Measurements from ENCODE around the gene SH3YL1. TPM values are rescaled to one million over a fixed set of nuclear protein-coding genes. Genes with fewer than 3 reads are reported as not detected.

The SH3YL1 gene
- total RNA-seq, 1 experiment from 2014 or later: 26.5 TPM

GRCh38 chr2:236993-237539, 26.8 kb downstream of the SH3YL1 start:
- Histone ChIP-seq H3K9ac (ENCODE audit: extremely low read depth, insufficient read length, low read length) (no peak overlapping the region), H2BK15ac (ENCODE audit: low read depth, low read length) (no peak overlapping the region), H2BK120ac (ENCODE audit: low read depth, low read length, poor library complexity, severe bottlenecking) (no peak overlapping the region), H3K23me2 (ENCODE audit: insufficient read length, low read depth, low read length, poor library complexity, severe bottlenecking) (no peaks in the 10 kb centered on the region), H3K9me3 (ENCODE audit: control insufficient read depth, low read depth, low read length) (no peaks in the 10 kb centered on the region), H3K23ac (ENCODE audit: insufficient read length, low read depth, low read length) (no peak overlapping the region), H2AFZ (ENCODE audit: low read length) (no peak overlapping the region), H3K56ac (ENCODE audit: insufficient read length, low read depth, low read length) (no peak overlapping the region), H3K4ac (ENCODE audit: low read depth, low read length) (no peak overlapping the region), H3K27me3 (ENCODE audit: insufficient read depth, low read length) (no peaks in the 10 kb centered on the region), H3K27ac (ENCODE audit: insufficient read length, low read depth, low read length) (no peak overlapping the region), H4K8ac (replicated peaks; ENCODE audit: insufficient read length, low read depth, low read length) (no peak overlapping the region), H2AK5ac (ENCODE audit: insufficient read length, low read length) (no peak overlapping the region), H3K4me1 (ENCODE audit: insufficient read depth, low read length) (no peaks in the 10 kb centered on the region), H3K4me2 (ENCODE audit: insufficient read depth, insufficient read length, low read length) (no peak overlapping the region), H3K18ac (ENCODE audit: insufficient read length, low read depth, low read length) (no peak overlapping the region), H4K5ac (ENCODE audit: insufficient read length, low read depth, low read length) (no peak overlapping the region), H4K91ac (ENCODE audit: insufficient read length, low read depth, low read length) (no peak overlapping the region), H3K14ac (ENCODE audit: insufficient read depth, low read length) (no peak overlapping the region), H3K79me2 (ENCODE audit: insufficient read depth, low read length) (no peaks in the 10 kb centered on the region), H3T11ph (ENCODE audit: low read length) (no peak overlapping the region), H2BK20ac (ENCODE audit: low read depth, low read length, poor library complexity, severe bottlenecking) (no peak overlapping the region), H3K79me1 (ENCODE audit: insufficient read depth, low read depth, low read length, poor library complexity, severe bottlenecking) (no peaks in the 10 kb centered on the region), H2BK12ac (ENCODE audit: insufficient read length, low read depth, low read length) (no peak overlapping the region), H4K20me1 (ENCODE audit: control insufficient read depth, insufficient read depth, insufficient read length) (no peaks in the 10 kb centered on the region), H2BK5ac (ENCODE audit: insufficient read length, low read length) (no peak overlapping the region)
- WGBS (ENCODE audit: extremely low coverage, insufficient read length, low lambda C conversion rate): no CpG with 5 or more reads among the region's 6 CpGs
- no peak for DNase-seq
- H3K27me3 Mint-ChIP-seq (ENCODE audit: low read depth): no peaks in the 10 kb centered on the region; the same call in 1 of the 2 replicates
- H3K4me3 Mint-ChIP-seq: no peak overlapping the region
- H3K27ac Mint-ChIP-seq: no peak overlapping the region
- peaks cover 20 to 29% of the 10 kb centered on the region in 2 experiments for H3K4me1 Mint-ChIP-seq
- H3K9me3 Mint-ChIP-seq: peaks cover 0 to 2% of the 10 kb centered on the region in 2 experiments; a peak in 2 of 5 replicates
- no peak for TF ChIP-seq CTCF (conservative IDR thresholded peaks at IDR 0.05)
- H3K36me3 Mint-ChIP-seq (ENCODE audit: insufficient read depth in 1 of 3, low read depth in 3 of 3): peaks cover 5 to 14% (median 10%) of the 10 kb centered on the region in 3 experiments

Measured in H9 (cell line).